Hematopoietic multipotent progenitor cell (in vitro differentiated cells): ENCODE data around the gene ARL5A. TPM values are rescaled to one million over a fixed set of nuclear protein-coding genes. Genes with fewer than 3 reads are reported as not detected.

Experiments
- DNase-seq, 3 donors: peaks; one replicate each; pipeline ENCODE4 v3.0.0-alpha.2; 2011 to 2015; ENCODE audit warnings: low read depth in 2 of 3, low spot score in 2 of 3
- total RNA-seq: library from RNA; depleted of rRNA; stranded (reverse); fragments of >200 nt; gene quantifications from one replicate; pipeline ENCODE4 v1.2.3, GENCODE V29; 2012

Gene ARL5A
- total RNA-seq, 1 donor, result 16.2 TPM

DNA sequence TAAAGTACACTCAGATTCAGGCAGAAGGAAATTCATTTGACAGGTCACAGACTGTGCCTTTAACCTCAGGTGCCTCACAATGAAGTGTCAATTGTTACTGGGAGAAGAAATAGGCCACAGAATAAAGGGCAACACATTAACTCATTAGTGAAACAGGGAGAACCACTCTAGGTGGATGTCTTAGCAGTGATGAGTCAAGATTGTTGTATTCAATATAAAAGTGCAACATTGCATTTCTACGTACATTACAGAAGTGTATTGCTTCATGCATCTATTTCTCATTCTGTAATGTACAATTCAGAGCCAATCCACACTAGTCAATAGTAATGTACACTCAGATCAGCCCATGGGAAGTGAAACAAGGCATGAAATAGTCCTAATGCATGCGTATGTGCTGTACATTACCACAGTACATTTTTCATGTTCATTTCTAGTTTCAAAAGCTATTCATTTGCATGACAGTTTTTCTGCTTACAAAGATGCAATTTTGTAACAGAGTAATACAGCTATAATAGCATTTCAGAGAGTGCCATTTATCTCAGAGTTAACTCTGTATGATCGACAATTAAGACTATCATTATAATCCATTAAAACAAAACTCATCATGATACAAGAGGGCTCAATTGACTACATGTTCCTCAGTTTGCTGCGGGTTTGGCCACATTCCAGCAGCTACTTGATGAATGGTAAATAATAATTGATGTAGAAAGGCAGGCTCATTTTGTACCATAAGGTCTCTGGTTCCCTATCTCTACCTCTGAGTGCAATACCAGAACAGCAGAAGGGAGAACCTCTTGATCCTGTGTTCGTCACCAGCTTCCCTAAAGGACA, 12.2 kb upstream of the ARL5A start:
- DNase-seq, result no peak

GRCh38 chr2:151837926-151838325, 9.7 kb upstream of the ARL5A start:
- DNase-seq, result no peak

GRCh38 chr2:151833984-151834383, 5.8 kb upstream of the ARL5A start:
- peak in 1 of 3 donors; percentile 50 for DNase-seq

- DNase-seq, result no peak
Observed at GRCh38 chr2:151830961-151831360, 2.7 kb upstream of the ARL5A start.

- no peak for DNase-seq
Observed at GRCh38 chr2:151828890-151829324, 686 bp upstream of the ARL5A start.

DNA sequence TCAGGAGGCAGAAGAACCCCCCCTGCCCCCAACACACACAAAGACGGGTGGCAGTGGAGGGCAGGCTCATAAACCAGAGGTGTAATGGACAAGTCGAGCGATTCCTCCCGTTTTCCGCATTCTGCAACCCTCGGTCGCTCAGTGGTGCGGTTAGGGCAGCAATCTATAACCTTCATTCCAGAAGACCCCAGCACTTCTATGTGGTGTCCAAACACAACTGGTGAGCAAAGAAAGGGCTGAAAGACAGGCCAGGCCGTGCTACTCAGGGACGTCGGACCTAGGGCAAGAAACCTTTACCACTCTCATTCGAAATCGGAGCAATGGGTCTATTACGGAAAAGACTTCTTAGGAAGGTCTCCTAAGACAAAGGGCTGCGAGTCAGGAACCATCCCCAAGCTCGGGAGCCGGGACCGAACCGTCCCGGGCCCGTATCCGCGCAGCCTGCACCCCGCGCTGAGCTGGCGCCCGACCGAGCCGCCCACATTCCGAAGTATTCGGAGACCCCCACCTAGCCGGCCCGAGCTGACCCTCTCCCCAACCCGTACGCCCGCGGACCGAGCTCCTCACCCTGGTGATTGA, 568 bp downstream of the ARL5A start:
- DNase-seq, result peak in 2 of 3 donors; percentile 21 to 28

DNA sequence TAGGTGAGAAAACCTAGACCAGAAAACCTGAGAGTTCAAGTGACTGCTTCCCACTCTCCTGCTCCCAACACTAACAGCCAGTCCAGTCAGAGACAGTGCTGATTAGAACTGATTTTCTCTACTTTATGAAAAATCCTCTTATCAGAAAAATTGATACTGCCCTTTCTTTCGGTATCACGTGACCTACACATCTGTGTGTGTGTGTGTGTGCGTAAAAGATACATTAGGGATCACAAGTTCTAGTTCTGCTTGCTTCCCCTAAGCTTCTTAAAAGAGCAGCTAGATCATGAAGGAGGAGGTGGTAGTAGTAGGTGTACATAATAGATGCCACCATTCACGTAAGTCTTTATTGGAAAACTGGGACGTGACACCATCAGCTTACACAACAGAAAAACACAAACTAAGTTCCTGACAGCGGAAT, 1.5 kb downstream of the ARL5A start:
- DNase-seq, result peak in 1 of 3 donors; percentile 28

- DNase-seq, result no peak
Observed at GRCh38 chr2:151824886-151825285, 3.3 kb downstream of the ARL5A start.

GRCh38 chr2:151823651-151824050, 4.6 kb downstream of the ARL5A start:
- no peak for DNase-seq

DNA sequence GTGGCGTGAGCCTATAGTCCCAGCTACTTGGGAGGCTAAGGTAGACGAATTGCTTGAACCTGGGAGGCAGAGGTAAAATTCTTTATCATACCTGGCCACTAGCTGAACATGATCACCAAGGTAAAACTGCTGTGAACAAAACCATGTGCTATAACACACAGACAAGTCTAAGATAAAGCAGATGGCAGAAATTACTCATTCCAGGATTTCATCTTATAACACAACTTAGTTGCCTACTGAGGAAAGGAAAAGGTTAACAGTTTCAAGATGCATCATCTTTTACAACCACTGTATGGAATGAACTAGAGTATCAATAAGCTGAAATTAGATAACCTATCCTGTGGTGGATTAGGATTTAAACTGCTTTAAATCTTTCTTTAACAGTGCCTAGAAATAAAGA, 8.3 kb downstream of the ARL5A start:
- no peak for DNase-seq

DNA sequence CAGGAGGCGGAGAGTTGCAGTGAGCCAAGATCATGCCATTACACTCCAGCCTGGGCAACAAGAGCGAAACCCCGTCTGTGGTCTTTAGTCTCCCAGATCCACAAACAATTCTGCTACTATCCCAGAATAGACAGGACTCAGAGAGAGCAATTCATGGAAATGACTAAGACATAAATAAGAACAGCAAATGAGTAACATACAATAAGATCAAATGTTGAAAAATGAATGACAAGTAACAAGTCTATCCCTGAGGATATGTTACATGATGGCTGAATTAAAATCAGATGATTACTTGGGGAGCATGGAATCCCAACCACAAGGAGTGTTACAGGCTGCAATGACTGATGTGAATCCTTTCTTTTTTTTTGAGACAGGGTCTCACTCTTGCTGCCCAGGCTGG, 10.3 kb downstream of the ARL5A start:
- no peak for DNase-seq

DNA sequence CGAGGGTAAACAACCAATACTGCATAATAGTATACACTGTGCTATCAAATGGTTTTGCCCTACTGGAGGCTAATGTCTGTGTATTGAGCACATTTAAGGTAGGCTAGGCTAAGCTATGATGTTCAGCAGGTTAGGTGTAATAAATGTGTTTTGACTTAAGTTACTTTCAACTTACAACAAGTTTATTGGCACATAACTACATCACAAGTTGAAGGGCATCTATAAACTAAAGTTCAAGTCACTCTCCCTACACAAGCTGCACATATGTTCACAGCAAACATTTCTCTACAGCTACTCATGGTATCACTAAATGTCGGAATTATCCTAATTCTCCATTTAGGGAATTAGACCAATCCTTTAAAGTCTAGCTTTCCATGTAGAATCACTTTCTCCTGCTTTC, 11.4 kb downstream of the ARL5A start:
- DNase-seq, result no peak

DNA sequence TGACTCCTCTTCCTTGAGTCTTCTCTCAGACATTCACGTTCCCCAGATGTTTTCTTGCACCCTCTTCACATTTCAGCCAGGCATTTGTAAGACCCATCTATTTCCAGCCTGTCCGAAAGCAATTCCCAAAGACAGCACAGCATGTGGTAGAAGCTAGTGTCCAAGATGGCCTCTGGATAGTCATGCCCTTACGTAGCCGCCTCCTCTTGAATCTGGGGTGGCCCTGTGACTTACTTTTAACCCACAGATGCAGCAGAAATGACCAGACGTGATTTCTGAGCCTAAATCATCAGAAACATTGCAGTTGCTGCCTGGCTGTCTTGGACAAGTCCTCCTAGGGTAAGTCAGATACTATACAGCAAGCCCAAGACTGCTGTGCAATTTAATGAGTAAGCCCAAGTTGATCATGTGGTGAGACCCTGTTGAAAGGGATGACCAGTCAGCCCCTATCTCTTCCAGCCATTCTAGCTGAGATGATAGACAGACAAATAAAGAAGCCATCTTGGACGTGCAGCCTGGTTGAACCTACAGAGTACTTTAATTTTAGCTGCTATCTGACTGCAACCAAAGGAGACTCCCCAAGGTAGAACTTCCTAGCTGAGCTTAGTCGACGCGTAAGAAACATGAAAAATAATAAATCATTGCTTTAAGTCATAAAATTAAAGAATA, 12.3 kb downstream of the ARL5A start:
- DNase-seq, result no peak

- no peak for DNase-seq
Observed at GRCh38 chr2:151810489-151810888, 17.7 kb downstream of the ARL5A start.

- DNase-seq, result no peak
Observed at GRCh38 chr2:151809073-151809383, 19.2 kb downstream of the ARL5A start.

GRCh38 chr2:151808258-151809072, 19.8 kb downstream of the ARL5A start:
- peak in 2 of 3 donors; percentile 23 to 48 for DNase-seq

DNA sequence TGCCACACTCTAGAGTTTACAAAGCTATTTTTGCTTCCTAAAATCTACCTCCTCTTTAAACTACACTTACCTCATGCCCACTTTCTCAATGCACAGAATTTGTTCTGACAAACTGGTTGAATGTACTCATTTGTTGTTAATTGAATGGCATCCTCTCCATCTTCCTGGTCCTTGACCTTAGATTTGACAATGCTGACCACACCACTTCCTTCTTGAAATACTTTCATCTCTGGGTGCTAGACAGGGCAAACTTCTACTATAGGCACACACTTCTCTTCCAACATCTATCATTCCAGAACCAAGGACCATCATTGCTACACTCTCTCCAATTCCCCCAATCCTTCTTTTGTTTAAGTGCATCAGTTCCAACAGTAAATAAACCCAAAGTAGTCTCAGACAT, 22.3 kb downstream of the ARL5A start:
- DNase-seq, result no peak

GRCh38 chr2:151805343-151805742, 22.9 kb downstream of the ARL5A start:
- no peak for DNase-seq

DNA sequence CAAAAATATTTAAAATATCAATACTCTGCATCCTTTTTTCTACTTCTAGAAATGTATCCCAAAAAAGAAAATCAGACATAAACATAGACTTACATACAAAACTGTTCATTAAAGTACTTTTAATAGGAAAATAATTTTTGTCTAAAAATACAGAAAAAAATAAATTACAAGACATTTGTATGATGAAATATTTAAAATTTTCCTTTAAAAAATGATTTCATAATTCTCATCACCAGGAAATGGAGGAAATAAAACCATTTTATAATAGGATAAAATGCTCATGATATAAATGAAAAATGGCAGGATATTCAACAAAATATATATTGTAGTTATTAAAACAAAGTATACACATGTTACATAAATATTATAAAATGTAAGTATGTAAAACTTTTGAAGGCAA, 24.4 kb downstream of the ARL5A start:
- no peak for DNase-seq

- no peak for DNase-seq
Observed at GRCh38 chr2:151802315-151802714, 25.9 kb downstream of the ARL5A start.

DNA sequence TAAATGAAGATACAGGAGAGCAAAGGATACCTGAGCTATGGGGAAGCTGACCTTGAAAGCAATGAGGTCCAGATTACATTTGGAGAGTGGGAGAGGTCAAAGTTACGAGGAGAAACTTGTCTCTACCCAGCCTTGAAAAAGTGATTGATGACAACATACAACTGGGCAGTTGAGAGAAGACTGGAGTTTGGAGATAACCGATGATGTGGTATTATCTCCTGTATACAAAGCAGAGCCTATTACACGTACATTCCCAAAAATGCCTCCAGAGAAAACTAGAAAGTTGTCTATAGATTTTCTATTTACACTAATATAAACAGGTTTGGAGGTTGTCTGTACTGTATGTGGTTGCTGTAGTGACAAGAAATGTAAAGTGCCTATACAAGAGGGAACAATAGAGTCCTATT, 28.3 kb downstream of the ARL5A start:
- no peak for DNase-seq
